K562 (cell line): ENCODE data around the gene NTRK1.

Experiments
- ATF2 ChIP-seq: sonication (generic); formaldehyde crosslinking; IDR thresholded peaks from 2 replicates; pipeline ENCODE4 v1.8.1; 2022; ENCODE audit warnings: missing genetic modification reagents
- CHD2 ChIP-seq: IDR thresholded peaks from 2 replicates; pipeline ENCODE4 v1.6.1; 2011; ENCODE audit warnings: low read depth, low read length
- CTCF ChIP-seq, 3 experiments: IDR thresholded peaks in 2 of 3; conservative IDR thresholded peaks in 1 of 3; 2 replicates each; pipeline ENCODE4 v1.5.1; 2011 to 2012; ENCODE audit warnings: low read length in 3 of 3, mild to moderate bottlenecking in 3 of 3, control low read depth in 2 of 3, improper control_type of control experiment in 1 of 3, inconsistent platforms in 1 of 3, low read depth in 1 of 3, mixed read lengths in 1 of 3, moderate library complexity in 1 of 3; ENCODE audit not compliant: insufficient read depth in 2 of 3
- GATAD2A ChIP-seq: fragments of 450-650 bp; IDR thresholded peaks from 2 replicates; pipeline ENCODE4 v1.6.1; 2017
- MYNN ChIP-seq, 2 experiments: sonication (generic); formaldehyde crosslinking in 1 of 2; IDR thresholded peaks; 2 replicates each; pipeline versions ENCODE4 v1.5.0 to v1.6.1; 2016 to 2020; ENCODE audit warnings: antibody characterized with exemption in 1 of 2, missing genetic modification reagents in 1 of 2
- POLR2A ChIP-seq: fragments of 450-650 bp; conservative IDR thresholded peaks from 2 replicates; pipeline ENCODE4 v1.6.1; 2016
- RNF2 ChIP-seq: sonication (generic); IDR thresholded peaks from 2 replicates; pipeline ENCODE4 v1.6.1; 2016
- ZNF707 ChIP-seq: fragments of 250-450 bp; sonication (Bioruptor Pico); conservative IDR thresholded peaks from 2 replicates; pipeline ENCODE4 v1.8.0; 2022; ENCODE audit warnings: inconsistent platforms, mild to moderate bottlenecking, moderate library complexity

- TF ChIP-seq CTCF (IDR thresholded peaks at IDR 0.05 in 2 of 3, conservative IDR thresholded peaks at IDR 0.05 in 1 of 3; ENCODE audit: insufficient read depth in 2 of 3, low read depth in 1 of 3, low read length in 3 of 3) (peak; percentile 89 to 95 (median 90)), CHD2 (no peak), ATF2 (no peak), POLR2A (no peak), ZNF707 (CRISPR knock-in tag) (no peak), GATAD2A (no peak), MYNN (IDR thresholded peaks at IDR 0.05) (no peak), MYNN (CRISPR knock-in tag; IDR thresholded peaks at IDR 0.05) (no peak), RNF2 (no peak)
These were observed 29.3 kb downstream of the NTRK1 start for GRCh38 chr1:156889802-156890580.
